Immature natural killer cell (primary cell): ENCODE results near the gene SMOC2. TPM values are rescaled to one million over a fixed set of nuclear protein-coding genes. Genes with fewer than 3 reads are reported as not detected.
A peak's percentile ranks its signal among the peaks of the same experiment; 100 is the strongest.

ENCODE experiments used
- DNase-seq, 3 donors: peaks; one replicate each; pipeline ENCODE4 v3.0.0; 2022; ENCODE audit warnings: mixed read lengths in 1 of 3
- H3K27ac Mint-ChIP-seq, 6 donors: one replicate each; pipeline ENCODE4 v1.8.0; 2020; ENCODE audit warnings: mixed read lengths in 6 of 6, mild to moderate bottlenecking in 5 of 6, inconsistent platforms in 4 of 6, moderate library complexity in 3 of 6
- H3K27me3 Mint-ChIP-seq, 3 donors: one replicate each; pipeline ENCODE4 v1.8.0; 2020 to 2021; ENCODE audit warnings: low read depth in 3 of 3, mild to moderate bottlenecking in 3 of 3, mixed read lengths in 3 of 3, moderate library complexity in 3 of 3, inconsistent platforms in 1 of 3
- H3K36me3 Mint-ChIP-seq, 3 donors: one replicate each; pipeline ENCODE4 v1.8.0; 2020; ENCODE audit warnings: mixed read lengths in 3 of 3, inconsistent platforms in 2 of 3, mild to moderate bottlenecking in 2 of 3
- H3K4me1 Mint-ChIP-seq, 2 donors: one replicate each; pipeline ENCODE4 v1.8.0; 2020; ENCODE audit warnings: inconsistent platforms in 2 of 2, mild to moderate bottlenecking in 2 of 2, mixed read lengths in 2 of 2, moderate library complexity in 1 of 2
- H3K4me3 Mint-ChIP-seq, 5 donors: one replicate each; pipeline ENCODE4 v1.8.0; 2020; ENCODE audit warnings: mild to moderate bottlenecking in 5 of 5, mixed read lengths in 5 of 5, inconsistent platforms in 3 of 5, moderate library complexity in 3 of 5
- H3K9me3 Mint-ChIP-seq, 6 donors: one replicate each; pipeline ENCODE4 v1.8.0; 2020; ENCODE audit warnings: mild to moderate bottlenecking in 6 of 6, mixed read lengths in 6 of 6, inconsistent platforms in 4 of 6, moderate library complexity in 3 of 6
- polyA plus RNA-seq, 3 donors: library from polyadenylated mRNA; unstranded; fragments of 300-500 nt; fragmentation: Illumina TruSeq; gene quantifications; one replicate each; pipeline ENCODE4 v1.2.3, GENCODE V29; 2021

Gene SMOC2
- polyA plus RNA-seq, 3 donors from 2014 or later, result not detected

DNA sequence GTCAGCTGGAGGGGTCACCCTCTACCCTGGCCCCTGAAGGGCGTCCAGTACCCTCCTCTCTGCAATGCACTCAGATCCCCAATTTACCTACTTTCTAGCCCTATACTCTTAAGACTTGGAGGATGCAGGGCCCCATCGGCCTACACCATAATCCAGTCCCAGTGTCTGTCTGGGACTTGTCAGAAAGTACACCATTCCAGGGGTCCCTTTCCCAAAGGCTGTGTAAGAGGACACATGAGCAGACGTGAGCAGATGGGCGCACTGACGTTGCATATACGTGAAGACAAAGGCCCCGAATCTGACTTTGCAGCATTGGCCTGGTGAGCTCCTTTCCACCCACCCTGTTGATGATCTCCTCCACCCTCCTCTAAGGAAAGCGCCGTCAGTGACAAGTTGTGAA lies 20.9 kb upstream of the SMOC2 start:
- Mint-ChIP-seq H3K27ac (no peak overlapping the region), H3K36me3 (no peaks in the 10 kb centered on the region), H3K9me3 (no peaks in the 10 kb centered on the region), H3K4me1 (no peaks in the 10 kb centered on the region), H3K4me3 (no peak overlapping the region), H3K27me3 (peaks cover under 1 to 7% (median 6%) of the 10 kb centered on the region in 3 donors)
- no peak for DNase-seq

DNA sequence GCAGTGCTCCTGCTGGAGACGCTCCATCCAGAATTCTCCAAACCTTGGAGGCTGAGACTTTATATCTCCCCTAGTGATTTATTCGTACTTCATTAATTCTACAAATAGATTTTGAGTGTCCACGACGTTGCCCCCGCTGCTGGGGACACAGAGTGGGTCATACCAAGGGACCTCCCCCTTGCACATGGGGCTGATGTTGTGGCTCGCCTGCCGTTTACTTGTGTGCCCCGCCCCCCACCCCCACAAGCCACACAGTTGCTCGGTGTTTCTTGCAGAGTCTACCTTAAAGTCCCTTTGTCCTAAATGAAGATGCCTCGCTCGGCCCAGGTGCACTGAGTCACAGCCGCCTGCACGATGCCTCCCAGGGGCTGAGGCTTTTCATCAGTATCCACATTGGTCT lies 20.3 kb upstream of the SMOC2 start:
- Mint-ChIP-seq H3K9me3 (no peaks in the 10 kb centered on the region), H3K27me3 (peaks cover 2 to 8% (median 6%) of the 10 kb centered on the region in 3 donors), H3K36me3 (no peaks in the 10 kb centered on the region), H3K27ac (no peak overlapping the region), H3K4me3 (no peak overlapping the region), H3K4me1 (no peaks in the 10 kb centered on the region)
- DNase-seq, result no peak

DNA sequence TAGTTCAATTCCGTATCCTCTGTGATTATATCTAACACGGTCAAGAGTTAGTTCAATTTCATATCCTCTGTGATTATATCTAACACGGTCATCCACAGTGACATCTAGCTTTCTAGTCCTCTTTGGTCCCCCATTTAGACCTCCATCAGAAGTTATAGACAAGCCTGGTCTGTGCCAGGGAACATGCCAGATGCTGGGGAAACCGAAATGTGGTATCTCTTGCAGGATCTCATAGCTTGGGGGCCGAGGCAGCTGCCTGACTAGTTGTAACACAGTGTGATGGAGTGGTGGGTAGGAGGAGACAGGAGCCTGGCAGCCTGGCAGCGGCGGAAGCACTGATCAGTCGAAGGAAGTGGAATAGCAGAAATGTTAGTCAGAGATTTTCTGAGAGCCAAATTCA lies 13.8 kb upstream of the SMOC2 start:
- DNase-seq, result no peak
- Mint-ChIP-seq H3K36me3 (no peaks in the 10 kb centered on the region), H3K27ac (no peak overlapping the region), H3K4me1 (no peaks in the 10 kb centered on the region), H3K27me3 (peaks cover 2 to 6% (median 4%) of the 10 kb centered on the region in 3 donors), H3K4me3 (no peak overlapping the region), H3K9me3 (no peaks in the 10 kb centered on the region)

DNA sequence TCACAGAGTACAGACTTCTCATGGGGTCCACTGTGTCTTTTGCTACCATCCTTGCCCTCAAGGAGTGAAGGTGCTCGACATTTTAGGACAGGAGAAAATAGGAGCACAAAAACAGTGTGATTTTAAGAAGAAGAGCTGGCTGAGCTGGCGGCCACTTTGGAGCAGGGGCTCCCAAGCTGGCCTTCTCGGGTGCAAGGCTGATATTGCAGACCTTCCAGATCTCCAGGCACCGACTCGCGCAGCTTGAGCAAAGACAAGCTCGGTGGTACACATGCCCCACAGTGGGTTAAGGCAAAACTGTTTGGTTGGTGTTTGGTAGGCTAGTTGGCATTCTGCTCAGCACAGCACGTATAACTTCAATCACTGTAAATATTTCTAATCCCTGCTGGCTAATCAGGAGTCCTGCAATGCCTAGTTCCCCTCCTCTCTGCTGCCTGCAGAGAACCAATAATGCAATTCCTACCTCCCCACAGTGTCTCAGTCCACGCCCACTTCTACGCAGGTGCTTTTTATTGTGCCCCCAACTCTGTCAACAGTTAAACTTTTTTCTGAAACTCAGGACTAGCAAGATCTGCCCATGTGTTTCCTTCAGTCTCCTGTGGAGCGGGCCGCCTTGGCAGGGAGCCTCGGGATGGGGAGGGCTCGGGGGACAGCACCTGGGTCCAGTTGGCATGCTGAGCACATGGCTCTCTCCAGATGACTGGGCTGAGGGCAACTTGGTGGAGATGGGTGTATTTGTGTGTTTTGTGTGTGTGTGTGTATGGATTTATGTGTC lies 12.7 kb upstream of the SMOC2 start:
- Mint-ChIP-seq H3K9me3 (peaks cover 0 to 1% (median 0%) of the 10 kb centered on the region in 6 donors), H3K27ac (no peak overlapping the region), H3K27me3 (peaks cover 2 to 6% (median 6%) of the 10 kb centered on the region in 3 donors), H3K36me3 (no peaks in the 10 kb centered on the region), H3K4me3 (no peak overlapping the region), H3K4me1 (no peaks in the 10 kb centered on the region)
- no peak for DNase-seq

DNA sequence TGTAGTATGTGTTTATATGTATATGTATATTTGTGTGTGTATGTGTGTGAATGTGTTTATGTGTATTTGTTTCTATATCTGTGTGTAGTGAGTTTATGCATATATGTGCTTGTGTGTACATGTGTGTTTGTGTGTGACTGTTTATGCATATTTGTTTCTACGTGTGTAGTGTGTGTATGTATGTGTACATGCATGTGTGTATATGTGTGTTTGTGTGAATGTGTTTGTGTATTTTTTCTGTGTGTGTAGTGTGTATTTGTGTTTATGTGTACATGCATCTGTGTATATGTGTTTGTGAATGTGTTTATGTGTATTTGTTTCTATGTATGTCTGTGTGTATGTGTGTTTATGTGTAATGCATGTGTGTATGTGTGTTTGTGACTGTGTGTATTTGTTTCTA lies 12.1 kb upstream of the SMOC2 start:
- no peak for DNase-seq
- no peak overlapping the region for H3K4me3 Mint-ChIP-seq
- no peaks in the 10 kb centered on the region for H3K4me1 Mint-ChIP-seq
- H3K27me3 Mint-ChIP-seq, result peaks cover 2 to 8% (median 6%) of the 10 kb centered on the region in 3 donors
- no peaks in the 10 kb centered on the region for H3K36me3 Mint-ChIP-seq
- H3K9me3 Mint-ChIP-seq, result peaks cover 0 to 1% (median 0%) of the 10 kb centered on the region in 6 donors
- H3K27ac Mint-ChIP-seq, result no peak overlapping the region

DNA sequence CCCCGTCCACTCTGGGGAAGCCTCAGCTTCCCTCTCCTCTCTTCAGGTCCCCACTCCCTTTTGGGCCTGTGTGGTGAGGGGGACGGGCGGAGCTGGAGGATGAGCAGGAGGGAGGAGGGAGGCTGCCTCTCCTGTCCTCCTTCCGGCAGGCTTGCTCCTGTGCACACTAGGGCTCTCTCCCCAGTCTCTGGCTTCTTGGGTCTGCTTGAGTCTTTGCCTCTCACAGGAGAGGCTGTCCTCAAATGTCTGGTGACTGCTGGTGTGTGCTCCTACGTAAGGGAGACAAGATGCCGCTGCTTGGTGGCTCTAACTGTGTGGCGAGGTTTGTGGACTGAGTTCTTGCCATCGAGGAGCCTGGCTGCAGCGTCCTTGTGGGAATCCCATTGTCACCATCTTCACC lies 8.8 kb upstream of the SMOC2 start:
- Mint-ChIP-seq H3K27ac (no peak overlapping the region), H3K36me3 (no peaks in the 10 kb centered on the region), H3K27me3 (peaks cover 0 to 15% (median 6%) of the 10 kb centered on the region in 3 donors), H3K4me3 (no peak overlapping the region), H3K9me3 (peaks cover 0 to 1% (median 0%) of the 10 kb centered on the region in 6 donors), H3K4me1 (no peaks in the 10 kb centered on the region)
- DNase-seq, result no peak

DNA sequence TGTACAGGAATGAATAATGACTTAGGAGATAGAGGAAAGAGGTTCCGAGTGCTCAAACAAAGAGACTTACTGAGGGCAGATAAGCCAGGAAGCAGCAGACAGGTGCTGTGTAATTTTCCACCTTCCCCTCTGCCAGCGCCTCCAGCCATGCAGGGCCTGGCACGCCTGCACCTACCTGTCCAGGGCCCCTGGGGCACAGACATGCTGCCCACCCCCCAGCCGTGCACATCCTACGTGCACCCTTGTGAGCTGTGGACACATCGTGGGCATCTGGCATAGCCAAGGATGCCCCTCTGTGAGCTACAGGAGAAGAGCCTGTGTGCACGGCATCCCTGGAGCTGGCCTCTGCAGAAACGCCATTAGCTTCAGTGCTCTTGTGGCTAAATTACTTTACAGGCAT lies 7.1 kb upstream of the SMOC2 start:
- Mint-ChIP-seq H3K36me3 (no peaks in the 10 kb centered on the region), H3K9me3 (peaks cover 0 to 1% (median 0%) of the 10 kb centered on the region in 6 donors), H3K27ac (no peak overlapping the region), H3K27me3 (peaks cover 2 to 15% (median 6%) of the 10 kb centered on the region in 3 donors), H3K4me1 (no peaks in the 10 kb centered on the region), H3K4me3 (no peak overlapping the region)
- DNase-seq, result no peak

DNA sequence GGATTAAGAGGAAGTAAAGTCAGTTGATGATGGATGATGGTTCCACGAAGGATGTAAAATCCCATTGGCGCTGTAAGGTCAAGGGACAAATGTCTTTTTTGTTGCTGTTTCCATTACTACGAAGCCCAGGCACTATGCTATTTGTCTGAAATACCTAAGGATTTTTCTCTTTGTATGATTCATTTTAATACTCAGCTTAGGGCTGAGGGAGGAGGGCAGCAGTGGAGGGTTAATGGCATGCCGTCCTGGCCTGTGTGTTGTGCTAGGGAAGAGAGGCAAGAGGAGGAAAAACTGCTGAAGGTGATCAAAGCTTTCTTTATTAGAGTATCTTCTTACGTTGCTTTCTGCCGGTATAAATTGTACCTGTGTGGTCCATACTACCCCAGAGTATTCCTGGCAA lies 6.5 kb upstream of the SMOC2 start:
- H3K9me3 Mint-ChIP-seq, result peaks cover 0 to 1% (median 0%) of the 10 kb centered on the region in 6 donors

DNA sequence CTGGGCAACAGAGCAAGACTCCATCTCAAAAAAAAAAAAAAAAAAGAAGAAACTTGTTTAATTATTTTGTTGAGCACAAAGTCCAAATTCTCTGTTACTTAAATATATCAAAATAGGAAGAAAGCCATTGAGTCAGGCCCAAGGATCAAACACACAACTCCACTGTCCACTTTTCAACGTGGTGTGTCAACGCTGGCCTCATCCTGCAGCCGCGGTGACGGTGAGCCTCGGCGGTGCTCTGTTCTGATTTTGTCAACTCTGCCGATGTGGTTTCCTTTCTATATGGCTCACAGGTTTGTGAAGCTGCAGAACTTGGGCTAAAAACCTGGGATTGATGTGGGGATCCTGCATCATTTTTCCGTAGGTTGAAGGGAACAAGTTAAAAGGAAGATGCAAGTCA lies 3.2 kb upstream of the SMOC2 start:
- peaks cover 6 to 33% (median 7%) of the 10 kb centered on the region in 3 donors for H3K27me3 Mint-ChIP-seq
- DNase-seq, result no peak
- peaks cover 0 to 2% of the 10 kb centered on the region in 2 donors for H3K4me1 Mint-ChIP-seq
- H3K36me3 Mint-ChIP-seq, result peaks cover 0 to 3% (median 0%) of the 10 kb centered on the region in 3 donors
- no peak overlapping the region for H3K27ac Mint-ChIP-seq
- H3K9me3 Mint-ChIP-seq, result peaks cover 0 to 3% (median 0%) of the 10 kb centered on the region in 6 donors
- no peak overlapping the region for H3K4me3 Mint-ChIP-seq

More for the DNA sequence above, 6.5 kb upstream of the SMOC2 start:
- no peak for DNase-seq
- Mint-ChIP-seq H3K36me3 (no peaks in the 10 kb centered on the region), H3K4me1 (no peaks in the 10 kb centered on the region), H3K4me3 (no peak overlapping the region), H3K27me3 (peaks cover 2 to 18% (median 6%) of the 10 kb centered on the region in 3 donors), H3K27ac (peak overlapping the region in 1 of 6 donors; percentile 43)

DNA sequence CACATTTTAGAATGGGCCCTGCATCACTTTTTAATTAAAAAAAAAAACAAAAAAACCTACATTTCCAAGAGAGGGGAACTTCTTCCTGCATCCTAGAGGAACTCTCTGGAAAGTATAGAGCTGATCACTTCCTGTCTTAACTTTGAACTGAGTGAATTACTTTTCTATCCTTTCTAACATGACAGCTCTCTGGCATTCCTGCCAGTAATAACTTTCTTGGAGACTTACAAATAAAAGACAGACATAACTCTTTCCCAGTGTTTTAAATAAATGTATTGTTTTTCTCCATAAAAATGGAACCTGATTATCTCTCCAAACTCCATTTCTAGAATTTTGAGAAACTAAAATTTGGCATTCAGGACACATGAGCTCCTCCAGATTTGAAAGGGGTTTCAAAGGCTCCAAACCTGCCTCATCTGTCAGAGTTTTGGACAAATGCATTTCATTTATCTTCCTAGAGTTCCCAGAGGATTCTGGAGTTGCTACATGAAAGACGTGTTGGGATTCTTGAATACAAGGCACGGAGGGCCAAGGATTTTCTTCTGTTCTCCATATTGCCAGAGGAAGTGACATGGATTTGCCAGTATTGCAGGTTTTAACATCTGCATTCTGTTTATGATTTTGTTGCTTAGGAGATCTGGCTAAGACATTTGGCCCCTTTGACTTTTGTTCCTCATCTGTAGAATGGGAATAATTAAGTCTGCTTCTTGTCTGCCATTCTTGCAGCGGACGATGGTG lies 2.0 kb upstream of the SMOC2 start:
- Mint-ChIP-seq H3K27ac (no peak overlapping the region), H3K36me3 (peaks cover 0 to 4% (median 0%) of the 10 kb centered on the region in 3 donors), H3K4me3 (no peak overlapping the region), H3K27me3 (peaks cover 8 to 40% (median 15%) of the 10 kb centered on the region in 3 donors), H3K9me3 (peaks cover 0 to 3% (median 0%) of the 10 kb centered on the region in 6 donors), H3K4me1 (peaks cover 0 to 2% of the 10 kb centered on the region in 2 donors)
- DNase-seq, result no peak

DNA sequence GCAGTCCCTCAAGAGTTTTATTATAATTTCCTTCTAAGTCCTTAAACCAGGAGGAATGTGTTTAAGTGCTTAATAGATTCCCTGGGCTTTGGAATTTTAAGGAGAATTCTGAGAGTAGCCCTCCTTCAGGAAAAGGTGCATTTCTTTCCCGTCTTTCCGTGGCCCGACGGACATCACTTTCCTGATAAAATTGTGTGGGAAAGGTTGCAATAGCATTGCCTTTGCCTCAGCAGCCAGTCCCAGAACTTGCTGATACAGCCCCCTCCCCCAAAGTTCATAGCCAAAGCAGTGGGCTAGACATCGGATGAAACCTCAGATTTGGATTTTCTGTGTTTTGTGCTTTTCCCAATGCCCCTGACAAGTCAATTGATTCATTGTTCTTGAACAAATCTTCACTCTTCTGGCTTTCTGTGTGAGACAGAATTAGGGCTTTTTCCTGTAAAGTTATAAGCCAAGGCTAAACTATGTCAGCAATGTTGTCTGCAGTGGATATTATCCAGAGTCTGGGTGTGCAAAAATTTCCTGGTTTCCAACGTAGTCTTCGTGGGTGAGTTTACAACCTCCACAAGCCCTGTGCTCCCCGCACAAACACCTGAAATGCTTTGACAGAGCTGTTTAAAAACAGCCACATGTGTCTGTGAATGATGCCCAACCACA lies 1.1 kb upstream of the SMOC2 start:
- DNase-seq, result no peak
- Mint-ChIP-seq H3K27ac (no peak overlapping the region), H3K4me3 (no peak overlapping the region), H3K36me3 (peaks cover 0 to 4% (median 0%) of the 10 kb centered on the region in 3 donors), H3K9me3 (peaks cover 0 to 3% (median 0%) of the 10 kb centered on the region in 6 donors), H3K4me1 (peaks cover 0 to 2% of the 10 kb centered on the region in 2 donors), H3K27me3 (peaks cover 8 to 39% (median 18%) of the 10 kb centered on the region in 3 donors)

DNA sequence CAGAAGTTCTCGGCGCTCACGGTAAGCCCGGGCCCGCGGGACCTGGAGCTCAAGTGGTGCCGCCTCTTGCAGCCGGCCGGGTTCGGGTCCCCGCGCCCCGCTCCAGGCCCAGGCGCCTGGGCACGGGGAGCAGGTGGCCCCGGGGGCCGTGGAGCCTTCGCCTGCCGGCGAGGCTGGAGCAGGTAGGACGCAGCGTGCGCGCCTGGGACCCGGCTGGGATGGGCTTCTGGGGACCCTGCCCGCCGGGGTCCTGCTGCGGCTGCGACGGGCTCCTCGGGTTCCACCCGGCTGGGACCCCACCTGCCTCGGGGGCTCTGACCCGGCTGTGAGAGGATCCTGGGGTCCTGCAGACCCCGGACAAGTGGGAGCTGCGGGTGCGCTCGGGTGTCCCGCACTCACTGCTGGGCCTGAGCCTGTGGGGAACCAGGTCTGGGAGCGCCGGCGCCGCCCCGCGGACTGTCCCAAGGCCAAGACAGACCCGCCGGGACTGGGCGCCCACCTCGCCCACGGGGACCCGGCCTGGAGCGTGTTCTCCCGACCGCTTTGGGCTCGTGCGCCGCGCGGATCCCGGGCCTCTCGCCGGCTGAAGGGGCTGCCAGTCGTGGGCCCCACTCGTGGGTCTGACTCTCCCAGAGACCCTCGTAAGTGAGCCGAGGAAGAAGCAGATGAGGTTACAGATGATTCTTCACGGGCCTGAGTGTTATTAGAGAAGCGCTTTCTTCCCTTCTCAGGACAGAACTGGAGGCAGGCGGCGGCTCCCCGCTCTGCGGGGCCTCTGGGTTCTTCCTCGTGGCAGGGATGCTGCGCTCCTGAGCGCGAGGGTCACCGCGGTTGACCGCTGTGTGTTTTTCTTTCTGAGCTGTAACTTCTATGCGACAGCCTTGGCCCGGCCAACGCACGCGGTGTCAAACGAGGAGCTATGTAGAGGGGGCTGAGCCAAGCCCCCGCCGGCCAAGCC lies 729 bp downstream of the SMOC2 start:
- peaks cover 4 to 37% (median 18%) of the 10 kb centered on the region in 3 donors for H3K27me3 Mint-ChIP-seq

DNA sequence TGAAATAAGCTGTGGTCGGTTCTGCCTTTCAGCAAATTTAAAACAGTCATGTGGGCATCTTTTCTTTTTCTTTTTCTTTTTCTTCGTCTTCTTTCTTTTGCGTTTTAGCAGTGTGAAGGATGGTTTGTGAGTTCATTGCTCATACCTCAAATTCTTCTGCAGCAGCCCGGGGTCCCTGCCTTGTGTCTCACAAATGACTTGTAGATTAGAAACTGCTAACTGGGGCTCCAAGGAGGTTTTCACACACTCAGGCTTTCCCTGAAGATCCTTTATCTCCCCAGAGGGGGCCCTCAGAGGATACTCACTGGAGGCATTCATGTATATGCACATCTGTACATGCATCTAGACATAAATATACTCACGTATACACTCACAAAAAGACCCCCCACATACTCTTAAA lies 1.7 kb downstream of the SMOC2 start:
- DNase-seq, result no peak
- Mint-ChIP-seq H3K36me3 (peaks cover 0 to 4% (median 0%) of the 10 kb centered on the region in 3 donors), H3K27ac (no peak overlapping the region), H3K9me3 (peaks cover 0 to 3% (median 0%) of the 10 kb centered on the region in 6 donors), H3K27me3 (peaks cover 2 to 40% (median 18%) of the 10 kb centered on the region in 3 donors), H3K4me1 (peaks cover 0 to 2% of the 10 kb centered on the region in 2 donors), H3K4me3 (peak overlapping the region in 1 of 5 donors; percentile 51)

More for the DNA sequence above, 729 bp downstream of the SMOC2 start:
- no peak overlapping the region for H3K27ac Mint-ChIP-seq
- no peak for DNase-seq
- peaks cover 0 to 3% (median 0%) of the 10 kb centered on the region in 6 donors for H3K9me3 Mint-ChIP-seq
- H3K36me3 Mint-ChIP-seq, result peaks cover 0 to 4% (median 0%) of the 10 kb centered on the region in 3 donors
- no peak overlapping the region for H3K4me3 Mint-ChIP-seq
- H3K4me1 Mint-ChIP-seq, result peaks cover 0 to 2% of the 10 kb centered on the region in 2 donors
